WTC11 (cell line): Measurements from ENCODE around the gene ATRIP. TPM values are rescaled to one million over a fixed set of nuclear protein-coding genes. Genes with fewer than 3 reads are reported as not detected.

Experiments
- ATAC-seq: fragments of 200-7000 bp; cut with Tn5 transposase; 2 replicates; pipeline ENCODE4 v1.10.0; 2021; ENCODE audit warnings: mild to moderate bottlenecking, moderate library complexity
- CTCF ChIA-PET: fragments of 300-600 bp; sonication (Branson Sonifier 250); formaldehyde crosslinking; loops from one replicate; lab custom pipeline; 2021; ENCODE audit warnings: antibody characterized with exemption; lab: Charles Lee
- POLR2A ChIA-PET: fragments of 350-600 bp; sonication (Branson Sonifier 250); formaldehyde crosslinking; loops from one replicate; lab custom pipeline; 2021; ENCODE audit warnings: antibody characterized with exemption; lab: Charles Lee
- DNase-seq: peaks from one replicate; pipeline ENCODE4 v3.0.0; 2021; ENCODE audit warnings: low spot score
- H3K27ac Mint-ChIP-seq: 2 replicates; pipeline ENCODE4 v1.8.0; 2021; ENCODE audit warnings: mixed read lengths
- H3K27me3 Mint-ChIP-seq: 2 replicates; pipeline ENCODE4 v1.8.0; 2021; ENCODE audit warnings: low read depth, mild to moderate bottlenecking, moderate library complexity, mixed read lengths
- H3K36me3 Mint-ChIP-seq: 2 replicates; pipeline ENCODE4 v1.8.0; 2021; ENCODE audit warnings: mixed read lengths
- H3K4me1 Mint-ChIP-seq: 2 replicates; pipeline ENCODE4 v1.8.0; 2022; ENCODE audit warnings: mixed read lengths
- H3K4me3 Mint-ChIP-seq: 2 replicates; pipeline ENCODE4 v1.8.0; 2021; ENCODE audit warnings: mild to moderate bottlenecking, moderate library complexity, mixed read lengths
- H3K9me3 Mint-ChIP-seq: 2 replicates; pipeline ENCODE4 v1.8.0; 2021; ENCODE audit warnings: mixed read lengths
- ESRRA ChIP-seq: sonication (generic); formaldehyde crosslinking; IDR thresholded peaks from 2 replicates; pipeline ENCODE4 v1.8.1; 2022; ENCODE audit warnings: mild to moderate bottlenecking, missing genetic modification reagents, borderline replicate concordance
- FOXK1 ChIP-seq: sonication (generic); formaldehyde crosslinking; IDR thresholded peaks from 2 replicates; pipeline ENCODE4 v1.8.0; 2022; ENCODE audit warnings: mild to moderate bottlenecking, moderate library complexity, missing genetic modification reagents
- HMGA2 ChIP-seq: fragments of 250-450 bp; sonication (Bioruptor Pico); IDR thresholded peaks from 2 replicates; pipeline ENCODE4 v1.4.0; 2021; ENCODE audit warnings: mild to moderate bottlenecking, moderate library complexity
- JUN ChIP-seq: sonication (generic); formaldehyde crosslinking; IDR thresholded peaks from 2 replicates; pipeline ENCODE4 v1.8.0; 2023; ENCODE audit warnings: mild to moderate bottlenecking, missing genetic modification reagents
- MXD4 ChIP-seq: fragments of 250-450 bp; sonication (Bioruptor Pico); IDR thresholded peaks from 2 replicates; pipeline ENCODE4 v1.8.0; 2021; ENCODE audit warnings: mild to moderate bottlenecking, moderate library complexity, borderline replicate concordance
- NR3C1 ChIP-seq: sonication (generic); formaldehyde crosslinking; conservative IDR thresholded peaks from 2 replicates; pipeline ENCODE4 v1.8.1; 2023; ENCODE audit warnings: low read depth, mild to moderate bottlenecking, missing genetic modification reagents
- RORB ChIP-seq: fragments of 250-450 bp; sonication (Bioruptor Pico); IDR thresholded peaks from 2 replicates; pipeline ENCODE4 v1.9.0; 2021; ENCODE audit warnings: mild to moderate bottlenecking
- SMAD3 ChIP-seq: sonication (generic); formaldehyde crosslinking; IDR thresholded peaks from 2 replicates; pipeline ENCODE4 v1.8.0; 2022; ENCODE audit warnings: missing genetic modification reagents, mild to moderate bottlenecking, borderline replicate concordance
- SOX15 ChIP-seq: fragments of 250-450 bp; sonication (Bioruptor Pico); IDR thresholded peaks from 2 replicates; pipeline ENCODE4 v1.9.0; 2021; ENCODE audit warnings: mild to moderate bottlenecking
- TEAD1 ChIP-seq: sonication (generic); formaldehyde crosslinking; IDR thresholded peaks from 2 replicates; pipeline ENCODE4 v1.8.0; 2022; ENCODE audit warnings: mild to moderate bottlenecking, missing genetic modification reagents
- total RNA-seq: library from RNA; stranded (reverse); gene quantifications from 3 replicates; pipeline ENCODE4 v1.2.3, GENCODE V29; 2021
- TF ChIP-seq, protein P1 (sequence below): sonication (generic); formaldehyde crosslinking; IDR thresholded peaks from 2 replicates; pipeline ENCODE4 v1.8.0; 2023; ENCODE audit warnings: missing genetic modification reagents, mild to moderate bottlenecking, borderline replicate concordance
- TF ChIP-seq, protein P2 (sequence below): sonication (generic); formaldehyde crosslinking; IDR thresholded peaks from 2 replicates; pipeline ENCODE4 v1.8.0; 2023; ENCODE audit warnings: missing genetic modification reagents
- TF ChIP-seq, protein P3 (sequence below): fragments of 250-450 bp; sonication (Bioruptor Pico); IDR thresholded peaks from 2 replicates; pipeline ENCODE4 v1.9.0; 2021; ENCODE audit warnings: mild to moderate bottlenecking
- TF ChIP-seq, protein P4 (sequence below): sonication (generic); formaldehyde crosslinking; IDR thresholded peaks from 2 replicates; pipeline ENCODE4 v1.8.1; 2023; ENCODE audit warnings: mild to moderate bottlenecking, missing genetic modification reagents, moderate library complexity
- TF ChIP-seq, protein P5 (sequence below): sonication (generic); formaldehyde crosslinking; IDR thresholded peaks from 2 replicates; pipeline ENCODE4 v1.8.1; 2023; ENCODE audit warnings: mild to moderate bottlenecking, missing genetic modification reagents, borderline replicate concordance

The ATRIP gene
- total RNA-seq, 1 experiment from 2014 or later: 18.2 TPM

DNA sequence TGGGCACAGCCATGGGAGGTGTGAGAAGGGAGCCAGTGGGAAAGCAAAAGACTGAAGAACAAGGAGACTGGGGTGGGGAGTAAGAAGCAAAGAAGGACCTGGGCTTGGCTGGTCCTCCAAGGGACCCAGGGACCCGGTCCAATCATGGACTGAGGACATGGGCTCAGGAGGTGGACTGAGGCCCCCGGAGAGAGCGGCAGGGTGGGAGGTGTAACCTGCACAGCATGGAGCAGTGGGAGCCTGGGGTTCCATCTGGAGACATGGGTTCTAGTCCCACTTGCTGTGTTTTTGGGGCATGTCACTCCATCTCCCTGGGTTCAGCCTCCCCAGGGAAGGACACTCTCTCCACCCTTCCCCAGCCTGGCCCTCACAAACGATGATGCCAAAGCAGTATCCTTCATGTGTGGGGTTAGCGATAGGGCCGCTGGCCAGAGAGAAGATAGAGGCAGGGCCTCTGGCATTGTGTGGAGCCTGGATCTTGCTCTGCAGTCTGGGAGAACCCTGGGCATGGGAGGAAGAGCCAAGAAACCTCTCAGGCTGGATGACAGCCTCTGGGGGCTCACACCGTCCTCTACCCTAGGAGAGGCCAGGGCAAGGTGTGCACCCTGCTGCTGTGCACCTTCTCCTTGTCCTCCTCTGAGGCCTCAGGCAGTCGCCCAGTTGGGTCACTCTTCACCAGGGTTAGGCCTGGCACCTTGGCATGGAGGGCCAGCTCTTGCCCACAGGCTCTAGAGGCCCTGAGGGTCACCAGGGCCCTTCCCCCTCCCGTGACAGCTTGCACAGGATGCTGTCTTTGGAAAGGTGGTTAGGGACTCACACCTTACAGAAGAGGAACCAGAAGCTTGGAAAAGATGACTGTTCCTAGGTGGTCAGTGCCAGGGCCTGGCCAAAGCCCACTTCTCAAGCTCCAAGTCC is 48.5 kb upstream of the ATRIP start:
- Mint-ChIP-seq H3K9me3 (0 out of 2 replicates have a peak, but pooled peaks cover 3% of the 10 kb centered on the region), H3K27ac (no peak overlapping the region), H3K27me3 (peaks cover 13% of the 10 kb centered on the region), H3K4me3 (no peak overlapping the region), H3K36me3 (peaks cover 12% of the 10 kb centered on the region), H3K4me1 (peaks cover 11% of the 10 kb centered on the region)
- TF ChIP-seq JUN (no peak), HMGA2 (CRISPR knock-in tag) (no peak)
- TF ChIP-seq, protein P1, sequence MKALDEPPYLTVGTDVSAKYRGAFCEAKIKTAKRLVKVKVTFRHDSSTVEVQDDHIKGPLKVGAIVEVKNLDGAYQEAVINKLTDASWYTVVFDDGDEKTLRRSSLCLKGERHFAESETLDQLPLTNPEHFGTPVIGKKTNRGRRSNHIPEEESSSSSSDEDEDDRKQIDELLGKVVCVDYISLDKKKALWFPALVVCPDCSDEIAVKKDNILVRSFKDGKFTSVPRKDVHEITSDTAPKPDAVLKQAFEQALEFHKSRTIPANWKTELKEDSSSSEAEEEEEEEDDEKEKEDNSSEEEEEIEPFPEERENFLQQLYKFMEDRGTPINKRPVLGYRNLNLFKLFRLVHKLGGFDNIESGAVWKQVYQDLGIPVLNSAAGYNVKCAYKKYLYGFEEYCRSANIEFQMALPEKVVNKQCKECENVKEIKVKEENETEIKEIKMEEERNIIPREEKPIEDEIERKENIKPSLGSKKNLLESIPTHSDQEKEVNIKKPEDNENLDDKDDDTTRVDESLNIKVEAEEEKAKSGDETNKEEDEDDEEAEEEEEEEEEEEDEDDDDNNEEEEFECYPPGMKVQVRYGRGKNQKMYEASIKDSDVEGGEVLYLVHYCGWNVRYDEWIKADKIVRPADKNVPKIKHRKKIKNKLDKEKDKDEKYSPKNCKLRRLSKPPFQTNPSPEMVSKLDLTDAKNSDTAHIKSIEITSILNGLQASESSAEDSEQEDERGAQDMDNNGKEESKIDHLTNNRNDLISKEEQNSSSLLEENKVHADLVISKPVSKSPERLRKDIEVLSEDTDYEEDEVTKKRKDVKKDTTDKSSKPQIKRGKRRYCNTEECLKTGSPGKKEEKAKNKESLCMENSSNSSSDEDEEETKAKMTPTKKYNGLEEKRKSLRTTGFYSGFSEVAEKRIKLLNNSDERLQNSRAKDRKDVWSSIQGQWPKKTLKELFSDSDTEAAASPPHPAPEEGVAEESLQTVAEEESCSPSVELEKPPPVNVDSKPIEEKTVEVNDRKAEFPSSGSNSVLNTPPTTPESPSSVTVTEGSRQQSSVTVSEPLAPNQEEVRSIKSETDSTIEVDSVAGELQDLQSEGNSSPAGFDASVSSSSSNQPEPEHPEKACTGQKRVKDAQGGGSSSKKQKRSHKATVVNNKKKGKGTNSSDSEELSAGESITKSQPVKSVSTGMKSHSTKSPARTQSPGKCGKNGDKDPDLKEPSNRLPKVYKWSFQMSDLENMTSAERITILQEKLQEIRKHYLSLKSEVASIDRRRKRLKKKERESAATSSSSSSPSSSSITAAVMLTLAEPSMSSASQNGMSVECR (CRISPR knock-in tag): no peak
- TF ChIP-seq, protein P2, sequence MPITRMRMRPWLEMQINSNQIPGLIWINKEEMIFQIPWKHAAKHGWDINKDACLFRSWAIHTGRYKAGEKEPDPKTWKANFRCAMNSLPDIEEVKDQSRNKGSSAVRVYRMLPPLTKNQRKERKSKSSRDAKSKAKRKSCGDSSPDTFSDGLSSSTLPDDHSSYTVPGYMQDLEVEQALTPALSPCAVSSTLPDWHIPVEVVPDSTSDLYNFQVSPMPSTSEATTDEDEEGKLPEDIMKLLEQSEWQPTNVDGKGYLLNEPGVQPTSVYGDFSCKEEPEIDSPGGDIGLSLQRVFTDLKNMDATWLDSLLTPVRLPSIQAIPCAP (CRISPR knock-in tag): no peak
- TF ChIP-seq, protein P3, sequence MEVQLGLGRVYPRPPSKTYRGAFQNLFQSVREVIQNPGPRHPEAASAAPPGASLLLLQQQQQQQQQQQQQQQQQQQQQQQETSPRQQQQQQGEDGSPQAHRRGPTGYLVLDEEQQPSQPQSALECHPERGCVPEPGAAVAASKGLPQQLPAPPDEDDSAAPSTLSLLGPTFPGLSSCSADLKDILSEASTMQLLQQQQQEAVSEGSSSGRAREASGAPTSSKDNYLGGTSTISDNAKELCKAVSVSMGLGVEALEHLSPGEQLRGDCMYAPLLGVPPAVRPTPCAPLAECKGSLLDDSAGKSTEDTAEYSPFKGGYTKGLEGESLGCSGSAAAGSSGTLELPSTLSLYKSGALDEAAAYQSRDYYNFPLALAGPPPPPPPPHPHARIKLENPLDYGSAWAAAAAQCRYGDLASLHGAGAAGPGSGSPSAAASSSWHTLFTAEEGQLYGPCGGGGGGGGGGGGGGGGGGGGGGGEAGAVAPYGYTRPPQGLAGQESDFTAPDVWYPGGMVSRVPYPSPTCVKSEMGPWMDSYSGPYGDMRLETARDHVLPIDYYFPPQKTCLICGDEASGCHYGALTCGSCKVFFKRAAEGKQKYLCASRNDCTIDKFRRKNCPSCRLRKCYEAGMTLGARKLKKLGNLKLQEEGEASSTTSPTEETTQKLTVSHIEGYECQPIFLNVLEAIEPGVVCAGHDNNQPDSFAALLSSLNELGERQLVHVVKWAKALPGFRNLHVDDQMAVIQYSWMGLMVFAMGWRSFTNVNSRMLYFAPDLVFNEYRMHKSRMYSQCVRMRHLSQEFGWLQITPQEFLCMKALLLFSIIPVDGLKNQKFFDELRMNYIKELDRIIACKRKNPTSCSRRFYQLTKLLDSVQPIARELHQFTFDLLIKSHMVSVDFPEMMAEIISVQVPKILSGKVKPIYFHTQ (CRISPR knock-in tag): no peak
- DNase-seq (no peak), ATAC-seq (no peak; the same call in 1 of the 2 replicates)
- CTCF ChIA-PET: interaction anchor here (0.7 to 7.8 kb wide), 4 partner anchors 10 to 203 kb away, joined by 3 to 378 read pairs (median 72); partner anchors contain the start of gene PLXNB1
- POLR2A ChIA-PET: interaction anchor here (1.7 kb wide), 1 partner anchor 42 kb away, joined by 6 read pairs; the partner anchor contains the start of genes CCDC51 and TMA7

DNA sequence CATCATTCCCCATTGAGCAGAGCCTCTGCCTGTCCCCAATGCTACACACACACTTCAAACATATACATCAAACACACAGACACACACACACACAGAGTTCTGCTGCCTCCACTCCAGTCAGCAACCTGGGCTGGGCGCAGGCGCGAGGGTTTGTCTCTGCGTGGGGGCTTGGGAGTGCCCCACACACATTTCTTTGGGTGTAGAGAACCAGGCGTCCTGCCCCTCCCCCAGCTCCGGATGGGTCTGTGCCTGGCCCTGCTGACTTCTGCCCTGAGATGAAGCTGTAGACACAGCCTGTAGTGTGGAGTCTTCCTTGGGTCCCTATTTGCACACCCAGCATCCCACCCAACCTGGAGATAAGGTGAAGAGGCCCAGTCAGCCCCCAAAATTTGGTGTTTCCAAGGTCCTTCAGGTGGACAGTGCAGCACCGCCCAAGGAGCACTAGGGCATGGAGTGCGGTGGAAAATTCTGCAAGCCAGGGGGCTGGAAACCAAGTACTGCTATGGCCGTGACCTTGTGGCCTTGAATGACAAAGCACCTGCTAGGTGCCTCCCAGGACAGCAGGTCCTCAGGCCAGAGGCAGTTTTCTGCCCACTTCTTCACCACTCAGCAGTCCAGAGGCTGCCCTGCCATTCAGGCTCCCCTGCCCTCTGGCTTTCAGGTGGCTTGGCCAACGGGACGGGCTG is 47.7 kb upstream of the ATRIP start:
- Mint-ChIP-seq H3K27me3 (peaks cover 13% of the 10 kb centered on the region), H3K4me3 (no peak overlapping the region), H3K27ac (no peak overlapping the region), H3K36me3 (peaks cover 21% of the 10 kb centered on the region), H3K9me3 (0 out of 2 replicates have a peak, but pooled peaks cover 3% of the 10 kb centered on the region), H3K4me1 (peaks cover 11% of the 10 kb centered on the region)
- CTCF ChIA-PET: interaction anchor here (0.7 to 7.8 kb wide), 11 partner anchors 10 to 204 kb away, joined by 3 to 378 read pairs (median 25); partner anchors contain the start of gene PLXNB1
- no peak for DNase-seq
- peak; percentile 15 for ATAC-seq
- POLR2A ChIA-PET: interaction anchor here (1.1 to 1.7 kb wide), 3 partner anchors 37 to 47 kb away, joined by 3 to 6 read pairs (median 3); partner anchors contain the start of genes ATRIP, CCDC51 and TMA7
- TF ChIP-seq, protein P4, sequence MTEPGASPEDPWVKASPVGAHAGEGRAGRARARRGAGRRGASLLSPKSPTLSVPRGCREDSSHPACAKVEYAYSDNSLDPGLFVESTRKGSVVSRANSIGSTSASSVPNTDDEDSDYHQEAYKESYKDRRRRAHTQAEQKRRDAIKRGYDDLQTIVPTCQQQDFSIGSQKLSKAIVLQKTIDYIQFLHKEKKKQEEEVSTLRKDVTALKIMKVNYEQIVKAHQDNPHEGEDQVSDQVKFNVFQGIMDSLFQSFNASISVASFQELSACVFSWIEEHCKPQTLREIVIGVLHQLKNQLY: no peak
- TF ChIP-seq, protein P5, sequence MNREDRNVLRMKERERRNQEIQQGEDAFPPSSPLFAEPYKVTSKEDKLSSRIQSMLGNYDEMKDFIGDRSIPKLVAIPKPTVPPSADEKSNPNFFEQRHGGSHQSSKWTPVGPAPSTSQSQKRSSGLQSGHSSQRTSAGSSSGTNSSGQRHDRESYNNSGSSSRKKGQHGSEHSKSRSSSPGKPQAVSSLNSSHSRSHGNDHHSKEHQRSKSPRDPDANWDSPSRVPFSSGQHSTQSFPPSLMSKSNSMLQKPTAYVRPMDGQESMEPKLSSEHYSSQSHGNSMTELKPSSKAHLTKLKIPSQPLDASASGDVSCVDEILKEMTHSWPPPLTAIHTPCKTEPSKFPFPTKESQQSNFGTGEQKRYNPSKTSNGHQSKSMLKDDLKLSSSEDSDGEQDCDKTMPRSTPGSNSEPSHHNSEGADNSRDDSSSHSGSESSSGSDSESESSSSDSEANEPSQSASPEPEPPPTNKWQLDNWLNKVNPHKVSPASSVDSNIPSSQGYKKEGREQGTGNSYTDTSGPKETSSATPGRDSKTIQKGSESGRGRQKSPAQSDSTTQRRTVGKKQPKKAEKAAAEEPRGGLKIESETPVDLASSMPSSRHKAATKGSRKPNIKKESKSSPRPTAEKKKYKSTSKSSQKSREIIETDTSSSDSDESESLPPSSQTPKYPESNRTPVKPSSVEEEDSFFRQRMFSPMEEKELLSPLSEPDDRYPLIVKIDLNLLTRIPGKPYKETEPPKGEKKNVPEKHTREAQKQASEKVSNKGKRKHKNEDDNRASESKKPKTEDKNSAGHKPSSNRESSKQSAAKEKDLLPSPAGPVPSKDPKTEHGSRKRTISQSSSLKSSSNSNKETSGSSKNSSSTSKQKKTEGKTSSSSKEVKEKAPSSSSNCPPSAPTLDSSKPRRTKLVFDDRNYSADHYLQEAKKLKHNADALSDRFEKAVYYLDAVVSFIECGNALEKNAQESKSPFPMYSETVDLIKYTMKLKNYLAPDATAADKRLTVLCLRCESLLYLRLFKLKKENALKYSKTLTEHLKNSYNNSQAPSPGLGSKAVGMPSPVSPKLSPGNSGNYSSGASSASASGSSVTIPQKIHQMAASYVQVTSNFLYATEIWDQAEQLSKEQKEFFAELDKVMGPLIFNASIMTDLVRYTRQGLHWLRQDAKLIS (CRISPR knock-in tag): no peak
- TF ChIP-seq FOXK1 (CRISPR knock-in tag) (no peak), MXD4 (CRISPR knock-in tag) (no peak), NR3C1 (CRISPR knock-in tag) (no peak), TEAD1 (CRISPR knock-in tag) (no peak), RORB (no peak), SMAD3 (CRISPR knock-in tag) (no peak), SOX15 (no peak), ESRRA (CRISPR knock-in tag) (no peak)
- TF ChIP-seq, protein P2 (CRISPR knock-in tag): no peak
